T-helper 17 cell (primary cell): Measurements from ENCODE around the gene ARHGEF25. TPM values are rescaled to one million over a fixed set of nuclear protein-coding genes. Genes with fewer than 3 reads are reported as not detected.

Experiments
- ATAC-seq: fragments of 150-1000 bp; cut with Tn5 transposase; 2 replicates; pipeline ENCODE4 v1.10.0; 2021; ENCODE audit warnings: mild to moderate bottlenecking, moderate library complexity
- DNase-seq, 3 donors: peaks; one replicate each; pipeline versions ENCODE4 v3.0.0 to v3.0.0-alpha.2; 2020 to 2021
- H3K9me3 ChIP-seq: one replicate; pipeline ENCODE4 v1.7.0; 2013; ENCODE audit warnings: low read length, mild to moderate bottlenecking; ENCODE audit not compliant: control insufficient read depth, poor library complexity, severe bottlenecking
- H3K27ac Mint-ChIP-seq: one replicate; pipeline ENCODE4 v1.8.0; 2022; ENCODE audit warnings: mild to moderate bottlenecking, moderate library complexity, mixed read lengths
- H3K27me3 Mint-ChIP-seq: one replicate; pipeline ENCODE4 v1.8.0; 2022; ENCODE audit warnings: mixed read lengths
- H3K36me3 Mint-ChIP-seq: one replicate; pipeline ENCODE4 v1.8.0; 2022; ENCODE audit warnings: low read depth, mixed read lengths
- H3K4me1 Mint-ChIP-seq: one replicate; pipeline ENCODE4 v1.8.0; 2022; ENCODE audit warnings: mild to moderate bottlenecking, mixed read lengths
- H3K4me3 Mint-ChIP-seq: one replicate; pipeline ENCODE4 v1.8.0; 2022; ENCODE audit warnings: mild to moderate bottlenecking, moderate library complexity, mixed read lengths
- total RNA-seq, 4 donors: library from RNA in 2 of 4; stranded (reverse) in 2 of 4; gene quantifications; one replicate each; pipeline ENCODE4 v1.2.3 and lab custom pipeline; 2022 to 2026

ARHGEF25 gene
- total RNA-seq, 2 donors from 2014 or later: 0.37 to 1.2 TPM

GRCh38 chr12:57606821-57607220 is 4.4 kb upstream of the ARHGEF25 start:
- ATAC-seq: no peak
- H3K4me1 Mint-ChIP-seq: peaks cover 25% of the 10 kb centered on the region
- no peak for DNase-seq
- no peaks in the 10 kb centered on the region for H3K9me3 ChIP-seq
- peaks cover 7% of the 10 kb centered on the region for H3K27me3 Mint-ChIP-seq
- H3K36me3 Mint-ChIP-seq: peaks cover 7% of the 10 kb centered on the region
- no peak overlapping the region for H3K27ac Mint-ChIP-seq
- H3K4me3 Mint-ChIP-seq: no peak overlapping the region

GRCh38 chr12:57607958-57608663 is 3.1 kb upstream of the ARHGEF25 start:
- peaks cover 19% of the 10 kb centered on the region for H3K27me3 Mint-ChIP-seq
- H3K27ac Mint-ChIP-seq: no peak overlapping the region
- H3K9me3 ChIP-seq: no peaks in the 10 kb centered on the region
- no peak overlapping the region for H3K4me3 Mint-ChIP-seq
- ATAC-seq: no peak
- peaks cover 5% of the 10 kb centered on the region for H3K36me3 Mint-ChIP-seq
- H3K4me1 Mint-ChIP-seq: peaks cover 21% of the 10 kb centered on the region
- DNase-seq: no peak

DNA sequence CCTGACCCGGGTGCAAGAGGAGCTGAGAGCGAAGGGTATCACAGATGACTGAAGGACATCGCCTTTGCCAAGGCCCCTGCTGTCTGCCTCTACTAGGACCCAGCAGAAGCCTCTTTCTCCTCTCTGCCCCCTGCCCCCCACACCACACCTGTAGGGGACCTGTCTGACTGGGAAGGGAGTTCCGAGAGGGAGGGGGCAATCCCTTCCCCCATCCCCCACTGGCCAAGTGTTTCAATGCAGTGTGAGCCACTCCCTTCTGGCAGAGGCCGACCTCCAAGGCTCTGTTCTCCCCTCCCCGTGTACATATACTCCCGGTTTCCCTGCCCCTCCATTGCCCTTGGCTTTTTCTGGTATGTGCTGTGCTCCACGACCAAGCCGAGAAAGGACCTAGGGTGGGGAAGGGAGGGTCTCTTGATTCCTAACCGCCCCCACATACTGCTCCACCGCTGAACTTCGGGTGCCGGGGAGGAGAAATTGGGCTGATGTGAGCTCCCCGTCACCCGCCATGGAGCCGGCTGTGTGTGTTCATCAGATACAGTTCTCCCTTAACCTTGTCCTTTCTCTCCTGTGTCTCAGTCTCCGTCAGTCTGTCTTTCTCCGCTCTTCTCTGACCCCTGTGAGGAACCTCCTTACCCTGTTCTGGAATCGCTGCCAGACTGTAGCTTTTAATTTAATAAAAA is 2.0 kb upstream of the ARHGEF25 start:
- Mint-ChIP-seq H3K36me3 (peaks cover 5% of the 10 kb centered on the region), H3K27me3 (peaks cover 23% of the 10 kb centered on the region), H3K27ac (no peak overlapping the region), H3K4me3 (no peak overlapping the region), H3K4me1 (peaks cover 13% of the 10 kb centered on the region)
- H3K9me3 ChIP-seq: no peaks in the 10 kb centered on the region
- DNase-seq (no peak), ATAC-seq (no peak)

GRCh38 chr12:57609781-57610553 is 1.3 kb upstream of the ARHGEF25 start:
- H3K27ac Mint-ChIP-seq: no peak overlapping the region
- DNase-seq (no peak), ATAC-seq (no peak)
- H3K4me1 Mint-ChIP-seq: peaks cover 10% of the 10 kb centered on the region
- peak overlapping the region; percentile 84 for H3K4me3 Mint-ChIP-seq
- H3K27me3 Mint-ChIP-seq: peaks cover 30% of the 10 kb centered on the region
- peaks cover 5% of the 10 kb centered on the region for H3K36me3 Mint-ChIP-seq
- H3K9me3 ChIP-seq: no peaks in the 10 kb centered on the region

DNA sequence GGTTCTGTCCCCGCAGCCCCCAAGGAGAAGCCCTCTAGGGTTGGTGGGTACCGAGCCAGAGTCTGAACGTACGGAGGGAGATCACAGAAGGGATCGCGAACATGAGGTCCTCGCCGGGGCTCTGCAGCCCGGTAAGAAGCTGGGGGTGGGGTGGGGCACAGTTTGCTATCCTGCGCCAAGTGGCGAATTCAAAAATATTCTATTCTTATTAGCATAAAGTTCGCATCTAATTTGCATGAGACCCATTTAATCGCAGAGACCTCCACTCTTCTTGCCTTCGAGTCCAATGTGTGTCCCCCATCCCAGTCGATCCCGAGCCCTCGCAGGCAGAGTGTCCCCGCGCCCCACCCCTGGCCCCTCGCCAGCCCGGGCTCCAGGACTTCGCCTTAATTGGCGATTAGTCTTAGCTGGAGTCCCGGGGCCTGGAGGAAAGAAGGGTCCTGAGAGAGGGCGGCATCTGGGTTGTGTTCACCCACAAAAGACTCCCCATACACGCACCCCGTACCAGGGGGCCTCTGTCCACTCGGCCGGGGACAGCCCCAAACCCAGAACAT is 604 bp upstream of the ARHGEF25 start:
- H3K9me3 ChIP-seq: no peaks in the 10 kb centered on the region
- no peak overlapping the region for H3K27ac Mint-ChIP-seq
- peaks cover 36% of the 10 kb centered on the region for H3K27me3 Mint-ChIP-seq
- H3K36me3 Mint-ChIP-seq: peaks cover 7% of the 10 kb centered on the region
- peak overlapping the region; percentile 84 for H3K4me3 Mint-ChIP-seq
- DNase-seq: no peak
- peaks cover 10% of the 10 kb centered on the region for H3K4me1 Mint-ChIP-seq
- peak; percentile 22 for ATAC-seq

DNA sequence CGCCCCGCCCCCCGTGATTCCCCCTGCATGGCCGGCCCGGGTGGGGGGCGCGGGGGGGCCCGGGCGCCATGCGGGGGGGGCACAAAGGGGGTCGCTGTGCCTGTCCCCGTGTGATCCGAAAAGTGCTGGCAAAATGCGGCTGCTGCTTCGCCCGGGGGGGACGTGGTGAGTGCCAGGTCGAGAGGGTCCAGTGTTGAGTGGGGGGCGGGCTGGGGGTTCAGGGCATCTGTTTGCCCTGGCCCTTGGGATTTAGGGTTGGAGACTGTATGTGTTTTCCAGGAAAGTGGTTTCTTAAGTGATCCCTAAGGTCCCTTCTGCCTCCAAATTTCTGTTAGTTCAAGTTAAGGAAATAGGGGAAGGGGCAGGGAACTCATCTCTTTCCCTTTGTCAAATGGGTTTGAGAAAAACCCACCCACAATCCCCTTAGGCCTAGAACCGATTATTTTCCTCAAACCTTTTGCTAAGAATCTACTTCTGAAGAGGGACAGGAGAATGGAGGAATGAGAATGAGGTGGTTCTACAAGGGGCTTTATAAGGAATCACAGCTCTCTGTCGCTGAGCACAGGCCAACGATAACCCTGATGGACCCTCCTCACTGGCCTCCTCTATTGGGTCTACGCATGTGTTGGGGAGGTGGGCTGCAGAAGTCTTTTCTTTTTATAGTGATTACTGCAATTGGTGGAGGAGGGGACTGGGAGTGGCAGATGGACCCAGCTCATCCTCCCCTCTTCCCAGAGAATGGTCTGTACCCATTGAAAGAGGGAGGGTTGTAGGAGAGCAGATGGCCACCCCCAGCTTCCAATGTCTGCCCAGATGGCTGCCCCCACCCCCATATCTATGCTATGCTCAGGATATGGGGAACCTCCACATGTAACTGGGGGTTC is 834 bp downstream of the ARHGEF25 start:
- Mint-ChIP-seq H3K27me3 (peaks cover 51% of the 10 kb centered on the region), H3K36me3 (peaks cover 4% of the 10 kb centered on the region), H3K4me1 (peaks cover 10% of the 10 kb centered on the region), H3K27ac (no peak overlapping the region), H3K4me3 (peak overlapping the region; percentile 78)
- no peak for ATAC-seq
- H3K9me3 ChIP-seq: no peaks in the 10 kb centered on the region
- no peak for DNase-seq

GRCh38 chr12:57612711-57613426 is 1.6 kb downstream of the ARHGEF25 start:
- no peak for ATAC-seq
- peaks cover 6% of the 10 kb centered on the region for H3K4me1 Mint-ChIP-seq
- H3K9me3 ChIP-seq: no peaks in the 10 kb centered on the region
- no peak overlapping the region for H3K27ac Mint-ChIP-seq
- no peak overlapping the region for H3K4me3 Mint-ChIP-seq
- peaks cover 59% of the 10 kb centered on the region for H3K27me3 Mint-ChIP-seq
- peaks cover 2% of the 10 kb centered on the region for H3K36me3 Mint-ChIP-seq
- no peak for DNase-seq

DNA sequence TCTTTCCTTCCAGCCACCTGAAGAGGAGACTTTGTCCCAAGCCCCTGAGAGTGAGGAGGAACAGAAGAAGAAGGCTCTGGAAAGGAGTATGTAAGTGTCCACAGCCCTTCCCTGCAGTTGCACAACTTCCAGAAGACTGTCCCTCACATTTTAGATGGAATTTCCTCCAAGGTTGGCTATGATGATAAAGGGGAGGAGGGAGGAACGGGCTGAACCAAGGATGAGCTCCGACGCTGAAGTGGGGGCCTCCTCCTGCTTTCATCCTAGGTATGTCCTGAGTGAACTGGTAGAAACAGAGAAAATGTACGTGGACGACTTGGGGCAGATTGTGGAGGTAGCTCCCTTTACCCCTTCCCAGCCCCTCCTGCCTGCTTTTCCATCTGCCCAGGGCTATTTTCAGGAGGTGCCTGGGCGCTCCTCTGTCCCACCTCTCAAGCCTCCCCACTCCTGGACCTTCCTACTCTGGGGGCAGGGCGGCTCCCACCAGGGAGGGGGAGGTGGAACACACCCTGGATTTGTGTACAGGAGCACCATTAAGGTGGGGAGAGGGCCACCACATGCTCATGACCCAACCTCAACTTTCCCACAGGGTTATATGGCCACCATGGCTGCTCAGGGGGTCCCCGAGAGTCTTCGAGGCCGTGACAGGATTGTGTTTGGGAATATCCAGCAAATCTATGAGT is 2.3 kb downstream of the ARHGEF25 start:
- Mint-ChIP-seq H3K36me3 (peaks cover 2% of the 10 kb centered on the region), H3K4me3 (no peak overlapping the region), H3K4me1 (peaks cover 5% of the 10 kb centered on the region), H3K27ac (no peak overlapping the region), H3K27me3 (peaks cover 66% of the 10 kb centered on the region)
- no peaks in the 10 kb centered on the region for H3K9me3 ChIP-seq
- DNase-seq: no peak
- ATAC-seq: no peak

DNA sequence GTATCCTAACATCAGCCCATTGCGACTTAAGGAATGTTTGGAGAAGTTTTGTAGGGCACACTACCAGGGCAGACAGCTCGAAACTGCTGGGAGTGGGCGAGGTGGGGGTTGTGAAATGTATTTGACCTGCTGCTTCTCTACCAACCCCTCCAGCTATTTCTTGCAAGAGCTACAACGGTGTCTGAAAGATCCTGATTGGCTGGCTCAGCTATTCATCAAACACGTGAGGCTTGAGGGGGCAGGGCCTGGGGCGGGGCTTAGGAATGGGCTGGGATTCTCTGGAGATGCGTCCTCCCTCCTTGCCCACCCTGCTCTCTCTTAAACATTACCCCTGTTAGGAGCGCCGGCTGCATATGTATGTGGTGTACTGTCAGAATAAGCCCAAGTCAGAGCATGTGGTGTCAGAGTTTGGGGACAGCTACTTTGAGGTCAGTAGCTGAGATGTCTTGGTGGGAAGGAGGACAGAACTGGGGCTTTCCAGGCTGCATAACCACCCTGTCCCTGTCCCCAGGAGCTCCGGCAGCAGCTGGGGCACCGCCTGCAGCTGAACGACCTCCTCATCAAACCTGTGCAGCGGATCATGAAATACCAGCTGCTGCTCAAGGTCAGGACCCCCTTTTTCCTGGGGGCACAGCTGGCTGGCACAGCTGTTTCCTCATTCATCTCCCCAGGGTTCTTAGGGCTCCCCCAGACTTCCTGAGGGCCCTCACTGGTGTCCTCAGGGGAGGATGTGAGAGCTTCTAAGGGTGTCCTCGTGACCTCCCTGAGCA is 3.1 kb downstream of the ARHGEF25 start:
- H3K36me3 Mint-ChIP-seq: peaks cover 2% of the 10 kb centered on the region
- ATAC-seq (peak; percentile 27), DNase-seq (no peak)
- peaks cover 74% of the 10 kb centered on the region for H3K27me3 Mint-ChIP-seq
- H3K9me3 ChIP-seq: no peaks in the 10 kb centered on the region
- H3K4me3 Mint-ChIP-seq: no peak overlapping the region
- no peak overlapping the region for H3K27ac Mint-ChIP-seq
- H3K4me1 Mint-ChIP-seq: peaks cover 7% of the 10 kb centered on the region

GRCh38 chr12:57614948-57615500 is 3.8 kb downstream of the ARHGEF25 start:
- Mint-ChIP-seq H3K27me3 (peaks cover 77% of the 10 kb centered on the region), H3K27ac (no peak overlapping the region), H3K4me1 (peaks cover 7% of the 10 kb centered on the region), H3K36me3 (peaks cover 2% of the 10 kb centered on the region), H3K4me3 (no peak overlapping the region)
- DNase-seq: no peak
- no peaks in the 10 kb centered on the region for H3K9me3 ChIP-seq
- ATAC-seq: no peak

GRCh38 chr12:57615637-57616036 is 4.4 kb downstream of the ARHGEF25 start:
- no peaks in the 10 kb centered on the region for H3K9me3 ChIP-seq
- no peak for ATAC-seq
- H3K36me3 Mint-ChIP-seq: peaks cover 2% of the 10 kb centered on the region
- H3K27ac Mint-ChIP-seq: no peak overlapping the region
- no peak overlapping the region for H3K4me3 Mint-ChIP-seq
- peaks cover 10% of the 10 kb centered on the region for H3K4me1 Mint-ChIP-seq
- H3K27me3 Mint-ChIP-seq: peaks cover 77% of the 10 kb centered on the region
- no peak for DNase-seq
